DND-41 (cell line): Measurements from ENCODE around the gene NCKAP5L.
"Not testable (repeated sequence)": the region's sequence is repeated elsewhere in the genome, so short reads cannot be mapped to it uniquely, and the experiment has no call there.

Experiments
- EZH2 ChIP-seq: IDR thresholded peaks from 3 replicates; pipeline ENCODE4 v1.6.1; 2012; ENCODE audit warnings: borderline replicate concordance, low read depth, mild to moderate bottlenecking, moderate library complexity, low read length, inconsistent platforms; ENCODE audit not compliant: severe bottlenecking
- TF ChIP-seq, protein P1 (sequence below): IDR thresholded peaks from 2 replicates; pipeline ENCODE4 v1.5.1; 2012; ENCODE audit warnings: borderline replicate concordance, low read length, moderate library complexity, mild to moderate bottlenecking; ENCODE audit not compliant: poor library complexity, severe bottlenecking; ENCODE audit errors: extremely low read depth

DNA sequence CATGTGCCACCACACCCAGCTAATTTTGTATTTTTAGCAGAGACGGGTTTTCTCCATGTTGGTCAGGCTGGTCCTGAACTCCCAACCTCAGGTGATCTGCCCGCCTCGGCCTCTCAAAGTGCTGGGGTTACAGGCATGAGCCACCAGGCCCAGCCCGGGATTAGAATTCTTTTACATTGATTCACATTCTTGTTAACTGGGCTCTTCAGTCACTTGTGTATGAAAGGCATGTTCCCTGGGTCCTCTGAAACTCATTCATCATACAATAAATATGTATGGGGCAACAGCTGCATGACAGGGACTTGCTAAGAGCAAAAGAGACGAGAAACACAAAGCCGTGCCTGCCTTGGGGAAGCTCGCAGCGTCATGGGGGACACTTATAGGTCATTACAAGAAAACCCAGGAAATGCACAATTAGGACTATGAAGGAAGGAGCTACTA, 43.6 kb upstream of the NCKAP5L start:
- TF ChIP-seq, protein P1, sequence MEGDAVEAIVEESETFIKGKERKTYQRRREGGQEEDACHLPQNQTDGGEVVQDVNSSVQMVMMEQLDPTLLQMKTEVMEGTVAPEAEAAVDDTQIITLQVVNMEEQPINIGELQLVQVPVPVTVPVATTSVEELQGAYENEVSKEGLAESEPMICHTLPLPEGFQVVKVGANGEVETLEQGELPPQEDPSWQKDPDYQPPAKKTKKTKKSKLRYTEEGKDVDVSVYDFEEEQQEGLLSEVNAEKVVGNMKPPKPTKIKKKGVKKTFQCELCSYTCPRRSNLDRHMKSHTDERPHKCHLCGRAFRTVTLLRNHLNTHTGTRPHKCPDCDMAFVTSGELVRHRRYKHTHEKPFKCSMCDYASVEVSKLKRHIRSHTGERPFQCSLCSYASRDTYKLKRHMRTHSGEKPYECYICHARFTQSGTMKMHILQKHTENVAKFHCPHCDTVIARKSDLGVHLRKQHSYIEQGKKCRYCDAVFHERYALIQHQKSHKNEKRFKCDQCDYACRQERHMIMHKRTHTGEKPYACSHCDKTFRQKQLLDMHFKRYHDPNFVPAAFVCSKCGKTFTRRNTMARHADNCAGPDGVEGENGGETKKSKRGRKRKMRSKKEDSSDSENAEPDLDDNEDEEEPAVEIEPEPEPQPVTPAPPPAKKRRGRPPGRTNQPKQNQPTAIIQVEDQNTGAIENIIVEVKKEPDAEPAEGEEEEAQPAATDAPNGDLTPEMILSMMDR = not testable (repeated sequence)
- TF ChIP-seq EZH2 = not testable (repeated sequence)
